ENCODE measurements around the gene NDE1. TPM values are rescaled to one million over a fixed set of nuclear protein-coding genes. Genes with fewer than 3 reads are reported as not detected.
"Not testable (repeated sequence)": the region's sequence is repeated elsewhere in the genome, so short reads cannot be mapped to it uniquely, and the experiment has no call there.

NDE1 gene
- total RNA-seq, 1 donor from 2014 or later = 41.0 TPM

DNA sequence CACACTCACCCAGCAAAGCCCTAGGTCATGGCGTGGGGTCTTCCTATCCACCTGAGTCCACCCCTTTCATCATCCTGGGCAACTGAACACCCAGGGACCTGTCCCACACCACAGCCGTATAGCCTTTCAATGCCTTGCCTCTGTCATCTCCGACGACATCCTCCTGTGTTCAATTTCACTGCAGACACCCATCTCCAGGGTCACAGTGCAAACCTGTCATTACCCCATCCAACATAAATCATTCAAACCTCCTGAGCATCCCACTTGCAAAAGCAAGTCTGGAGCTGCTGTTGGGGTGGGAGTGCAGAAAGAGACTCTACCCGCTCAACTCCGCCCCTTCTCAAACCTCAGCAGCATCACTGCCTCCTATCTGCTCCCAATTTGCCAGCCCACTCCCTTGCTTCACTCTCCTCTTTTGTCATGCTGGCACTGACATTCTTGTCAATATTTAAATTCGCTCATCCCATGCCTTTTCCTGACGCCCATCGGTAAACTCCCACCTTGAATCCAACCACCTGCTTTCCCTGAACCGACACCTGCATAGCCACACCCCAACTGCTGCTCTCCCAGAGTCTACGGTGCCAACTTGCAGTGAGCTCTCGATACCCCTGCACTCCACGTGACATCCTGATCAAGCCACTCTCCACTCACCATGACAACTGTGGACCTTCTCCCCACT, 44.1 kb upstream of the NDE1 start:
- H3K4me1 Mint-ChIP-seq (ENCODE audit: unreplicated experiment) = no peaks in the 10 kb centered on the region
- DNase-seq (ENCODE audit: extremely low spot score, unreplicated experiment) = no peak
- peaks cover 82% of the 10 kb centered on the region for H3K36me3 Mint-ChIP-seq (ENCODE audit: unreplicated experiment)
- no peaks in the 10 kb centered on the region for H3K9me3 Mint-ChIP-seq (ENCODE audit: unreplicated experiment)
- no peaks in the 10 kb centered on the region for H3K27me3 Mint-ChIP-seq (ENCODE audit: unreplicated experiment)
- TF ChIP-seq, protein P1, sequence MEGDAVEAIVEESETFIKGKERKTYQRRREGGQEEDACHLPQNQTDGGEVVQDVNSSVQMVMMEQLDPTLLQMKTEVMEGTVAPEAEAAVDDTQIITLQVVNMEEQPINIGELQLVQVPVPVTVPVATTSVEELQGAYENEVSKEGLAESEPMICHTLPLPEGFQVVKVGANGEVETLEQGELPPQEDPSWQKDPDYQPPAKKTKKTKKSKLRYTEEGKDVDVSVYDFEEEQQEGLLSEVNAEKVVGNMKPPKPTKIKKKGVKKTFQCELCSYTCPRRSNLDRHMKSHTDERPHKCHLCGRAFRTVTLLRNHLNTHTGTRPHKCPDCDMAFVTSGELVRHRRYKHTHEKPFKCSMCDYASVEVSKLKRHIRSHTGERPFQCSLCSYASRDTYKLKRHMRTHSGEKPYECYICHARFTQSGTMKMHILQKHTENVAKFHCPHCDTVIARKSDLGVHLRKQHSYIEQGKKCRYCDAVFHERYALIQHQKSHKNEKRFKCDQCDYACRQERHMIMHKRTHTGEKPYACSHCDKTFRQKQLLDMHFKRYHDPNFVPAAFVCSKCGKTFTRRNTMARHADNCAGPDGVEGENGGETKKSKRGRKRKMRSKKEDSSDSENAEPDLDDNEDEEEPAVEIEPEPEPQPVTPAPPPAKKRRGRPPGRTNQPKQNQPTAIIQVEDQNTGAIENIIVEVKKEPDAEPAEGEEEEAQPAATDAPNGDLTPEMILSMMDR (IDR thresholded peaks at IDR 0.05) = no peak
- H3K4me3 Mint-ChIP-seq (ENCODE audit: unreplicated experiment) = no peak overlapping the region
- H3K27ac Mint-ChIP-seq (ENCODE audit: unreplicated experiment) = no peak overlapping the region

DNA sequence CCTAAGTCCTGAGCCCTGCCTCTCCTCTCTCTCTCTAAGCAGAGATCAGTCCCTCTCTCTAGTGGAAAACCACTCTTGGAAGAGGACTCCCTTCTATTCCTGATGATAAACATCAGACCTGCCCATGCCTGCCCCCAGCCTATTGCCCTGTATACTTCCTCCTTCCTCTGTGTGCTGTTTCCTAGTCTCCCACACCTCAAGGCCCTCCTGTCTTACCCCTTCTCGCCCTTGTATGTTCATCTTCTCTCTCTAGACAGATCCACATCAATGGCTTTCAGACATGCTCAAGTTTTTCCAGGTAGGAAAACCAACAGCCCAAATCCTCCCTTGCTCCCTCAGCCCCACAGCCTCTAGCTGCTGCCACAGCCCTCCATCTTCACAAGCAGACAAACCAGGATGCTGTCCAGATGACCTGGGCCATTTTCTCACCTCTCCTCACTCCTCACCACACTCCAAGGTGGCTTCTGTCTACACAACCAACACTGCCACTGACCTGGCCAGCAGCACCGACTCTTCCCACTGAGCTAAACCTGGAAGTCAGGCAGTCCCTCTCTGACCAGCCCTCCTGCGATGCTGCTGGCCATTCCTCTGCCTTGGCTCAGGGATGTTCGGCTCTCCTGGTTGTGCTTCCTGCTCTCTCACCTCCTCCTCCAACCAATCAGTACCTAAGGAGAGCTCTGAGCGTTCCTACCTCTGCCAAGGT, 43.4 kb upstream of the NDE1 start:
- Mint-ChIP-seq H3K27ac (ENCODE audit: unreplicated experiment) (no peak overlapping the region), H3K4me3 (ENCODE audit: unreplicated experiment) (no peak overlapping the region), H3K27me3 (ENCODE audit: unreplicated experiment) (no peaks in the 10 kb centered on the region), H3K36me3 (ENCODE audit: unreplicated experiment) (peaks cover 78% of the 10 kb centered on the region), H3K9me3 (ENCODE audit: unreplicated experiment) (no peaks in the 10 kb centered on the region), H3K4me1 (ENCODE audit: unreplicated experiment) (no peaks in the 10 kb centered on the region)
- TF ChIP-seq, protein P1 (IDR thresholded peaks at IDR 0.05) = no peak
- DNase-seq (ENCODE audit: extremely low spot score, unreplicated experiment) = no peak

DNA sequence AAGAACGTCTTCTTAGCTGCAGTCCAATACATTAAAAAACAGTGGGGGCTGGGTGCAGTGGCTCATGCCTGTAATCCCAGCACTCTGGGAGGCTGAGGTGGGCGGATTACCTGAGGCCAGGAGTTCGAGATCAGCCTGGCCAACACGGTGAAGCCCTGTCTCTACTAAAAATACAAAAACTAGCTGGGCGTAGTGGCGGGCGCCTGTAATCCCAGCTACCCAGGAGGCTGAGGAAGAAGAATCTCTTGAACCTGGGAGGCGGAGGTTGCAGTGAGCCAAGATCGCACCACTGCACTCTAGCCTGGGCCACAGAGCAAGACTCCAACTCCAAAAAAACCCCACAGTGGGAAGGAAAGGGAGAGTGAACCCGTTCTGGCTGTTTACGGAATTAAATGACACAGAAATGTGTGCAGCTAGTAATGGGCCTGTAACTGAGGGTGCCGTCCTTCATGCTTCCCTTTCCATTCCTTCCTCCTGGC, 42.8 kb upstream of the NDE1 start:
- H3K9me3 Mint-ChIP-seq (ENCODE audit: unreplicated experiment); H3K27me3 Mint-ChIP-seq (ENCODE audit: unreplicated experiment); DNase-seq (ENCODE audit: extremely low spot score, unreplicated experiment); H3K4me1 Mint-ChIP-seq (ENCODE audit: unreplicated experiment); H3K4me3 Mint-ChIP-seq (ENCODE audit: unreplicated experiment); H3K27ac Mint-ChIP-seq (ENCODE audit: unreplicated experiment): not testable (repeated sequence)
- H3K36me3 Mint-ChIP-seq (ENCODE audit: unreplicated experiment) = peaks cover 75% of the 10 kb centered on the region

DNA sequence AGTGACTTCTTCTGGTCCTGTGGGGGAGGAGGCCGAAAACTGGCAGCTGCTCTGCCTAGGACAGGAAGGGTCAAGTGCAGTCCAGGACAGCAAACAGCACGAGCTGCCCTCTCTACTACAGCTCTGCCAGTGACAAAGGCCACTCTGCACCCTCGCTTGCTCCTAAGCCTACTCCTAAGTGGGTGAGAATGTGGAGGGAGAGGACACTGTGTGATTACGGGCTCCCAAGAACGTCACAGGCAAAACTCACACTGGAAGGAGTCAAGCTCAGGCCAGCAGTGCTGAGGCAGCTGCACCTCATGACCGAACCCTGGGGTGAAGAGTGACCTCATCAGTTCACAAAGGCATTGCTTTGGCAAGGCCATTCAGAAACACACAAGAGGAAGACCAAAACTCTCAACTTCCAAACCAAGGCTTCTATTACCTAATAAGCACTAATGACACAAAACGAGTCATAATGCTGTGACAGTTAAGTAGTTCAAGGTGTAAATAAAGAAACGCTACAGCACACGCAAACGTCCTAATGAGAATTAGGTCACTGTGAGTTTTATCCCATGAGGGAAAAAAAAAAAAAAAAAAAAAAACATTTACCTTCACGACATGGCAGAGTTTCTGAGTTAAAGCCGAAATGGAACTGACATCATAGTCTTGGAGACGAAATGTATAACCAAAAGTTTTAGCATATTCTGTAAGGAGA, 42.2 kb upstream of the NDE1 start:
- Mint-ChIP-seq H3K9me3 (ENCODE audit: unreplicated experiment) (no peaks in the 10 kb centered on the region), H3K4me3 (ENCODE audit: unreplicated experiment) (no peak overlapping the region), H3K4me1 (ENCODE audit: unreplicated experiment) (no peaks in the 10 kb centered on the region), H3K36me3 (ENCODE audit: unreplicated experiment) (peaks cover 76% of the 10 kb centered on the region), H3K27me3 (ENCODE audit: unreplicated experiment) (no peaks in the 10 kb centered on the region), H3K27ac (ENCODE audit: unreplicated experiment) (no peak overlapping the region)
- no peak for DNase-seq (ENCODE audit: extremely low spot score, unreplicated experiment)
- TF ChIP-seq, protein P1 (IDR thresholded peaks at IDR 0.05) = no peak

DNA sequence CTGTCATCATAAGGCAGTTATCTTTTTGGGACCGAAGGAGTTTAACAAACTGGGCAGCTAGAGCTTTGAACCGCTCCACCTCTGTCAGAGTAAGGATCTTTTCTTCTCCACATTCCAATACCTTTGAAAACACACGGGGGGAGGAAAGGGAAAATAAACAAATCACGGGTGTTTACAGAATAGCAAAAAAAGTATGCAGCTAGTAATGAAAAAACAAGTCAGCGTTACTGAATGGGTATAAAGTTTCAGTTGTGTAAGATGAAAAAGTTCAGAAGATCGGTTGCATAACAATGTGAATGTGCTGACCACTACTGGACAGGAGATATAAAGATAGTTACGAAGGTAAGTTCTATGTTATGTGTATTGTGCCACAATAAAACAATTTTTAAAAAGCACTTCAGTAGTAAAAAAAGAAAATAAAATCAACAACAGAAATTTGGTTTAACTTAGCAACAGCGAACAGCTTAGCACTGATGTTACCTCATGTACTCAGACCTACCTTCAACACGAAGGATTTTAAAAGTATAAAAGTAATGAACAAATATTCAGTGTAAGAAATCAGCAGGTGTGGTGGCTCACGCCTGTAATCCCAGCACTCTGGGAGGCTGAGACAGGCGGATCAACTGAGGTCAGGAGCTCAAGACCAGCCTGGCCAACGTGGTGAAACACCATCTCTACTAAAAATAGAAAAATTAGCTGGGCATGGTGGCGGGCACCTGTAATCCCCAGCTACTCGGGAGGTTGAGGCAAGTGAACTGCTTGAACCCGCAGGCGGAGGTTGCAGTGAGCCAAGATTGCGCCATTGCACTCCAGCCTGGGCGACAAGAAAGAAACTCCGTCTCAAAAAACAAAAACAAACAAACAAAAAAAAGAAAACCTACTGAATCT, 41.4 kb upstream of the NDE1 start:
- H3K4me3 Mint-ChIP-seq (ENCODE audit: unreplicated experiment) = no peak overlapping the region
- no peaks in the 10 kb centered on the region for H3K27me3 Mint-ChIP-seq (ENCODE audit: unreplicated experiment)
- H3K36me3 Mint-ChIP-seq (ENCODE audit: unreplicated experiment) = peaks cover 73% of the 10 kb centered on the region
- H3K27ac Mint-ChIP-seq (ENCODE audit: unreplicated experiment) = no peak overlapping the region
- TF ChIP-seq, protein P1 (IDR thresholded peaks at IDR 0.05) = no peak
- H3K9me3 Mint-ChIP-seq (ENCODE audit: unreplicated experiment) = no peaks in the 10 kb centered on the region
- H3K4me1 Mint-ChIP-seq (ENCODE audit: unreplicated experiment) = no peaks in the 10 kb centered on the region
- no peak for DNase-seq (ENCODE audit: extremely low spot score, unreplicated experiment)
